ENCODE data around the gene HSD17B4.
A peak's percentile ranks its signal among the peaks of the same experiment; 100 is the strongest.
"Not testable (repeated sequence)": the region's sequence is repeated elsewhere in the genome, so short reads cannot be mapped to it uniquely, and the experiment has no call there.

Gene HSD17B4

DNA sequence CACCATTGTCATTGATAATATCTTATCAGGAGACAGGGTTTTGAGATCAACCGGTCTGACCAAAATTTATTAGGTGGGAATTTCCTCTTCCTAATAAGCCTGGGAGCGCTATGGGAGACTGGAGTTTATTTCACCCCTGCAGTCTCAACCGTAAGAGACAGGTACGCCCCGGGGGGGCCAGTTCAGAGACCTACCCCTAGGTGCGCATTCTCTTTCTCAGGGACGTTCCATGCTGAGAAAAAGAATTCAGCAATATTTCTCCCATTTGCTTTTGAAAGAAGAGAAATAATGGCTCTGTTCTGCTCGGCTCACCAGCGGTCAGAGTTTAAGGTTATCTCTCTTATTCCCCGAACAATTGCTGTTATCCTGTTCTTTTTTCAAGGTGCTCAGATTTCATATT is 28.3 kb downstream of the HSD17B4 start:
- DNase-seq (ENCODE audit: low read depth), result not testable (repeated sequence)

- DNase-seq (ENCODE audit: low read depth), result no peak
These were observed 30.9 kb downstream of the HSD17B4 start for GRCh38 chr5:119483155-119483554.

DNA sequence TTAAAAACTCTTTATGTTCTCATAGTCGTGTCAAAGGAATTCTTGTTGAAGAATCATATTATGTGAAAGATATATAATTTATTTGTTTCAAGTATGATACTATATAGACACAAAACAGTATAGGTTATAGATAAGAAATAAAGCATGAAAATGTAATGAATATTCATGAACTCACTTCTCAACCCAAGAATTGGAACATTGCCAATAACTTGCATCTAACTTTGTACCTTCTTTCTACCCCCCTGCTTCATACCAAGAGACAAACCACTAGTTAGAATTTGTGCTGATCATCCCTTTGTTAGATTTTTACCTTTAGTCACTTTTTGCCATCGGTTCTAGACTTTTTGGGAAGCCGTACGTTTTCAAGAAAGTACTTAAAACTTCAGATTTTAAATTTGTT is 32.6 kb downstream of the HSD17B4 start:
- DNase-seq (ENCODE audit: low read depth), result no peak

DNA sequence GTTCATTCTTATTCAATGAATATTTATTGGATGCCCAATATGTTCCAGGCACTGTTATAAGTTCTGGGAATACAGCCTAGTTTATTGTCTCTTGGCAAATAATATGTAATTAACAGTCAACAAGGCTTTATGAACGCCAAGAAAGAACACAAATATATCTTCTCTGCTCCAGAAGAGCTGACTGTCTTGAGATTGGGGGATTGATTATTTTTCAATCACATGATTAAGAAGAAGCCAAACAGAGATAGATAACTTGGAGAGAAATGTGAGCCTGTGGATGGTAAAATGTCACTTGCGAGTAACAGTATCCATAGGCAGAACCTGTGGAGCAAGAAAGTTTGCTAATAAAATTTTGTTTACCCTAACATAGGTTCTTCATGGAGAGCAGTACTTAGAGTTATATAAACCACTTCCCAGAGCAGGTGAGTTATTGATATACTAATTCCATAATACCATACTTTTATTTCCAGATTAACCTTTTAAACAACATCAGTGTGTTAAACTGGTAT is 49.4 kb downstream of the HSD17B4 start:
- no peak for DNase-seq (ENCODE audit: low read depth)

DNA sequence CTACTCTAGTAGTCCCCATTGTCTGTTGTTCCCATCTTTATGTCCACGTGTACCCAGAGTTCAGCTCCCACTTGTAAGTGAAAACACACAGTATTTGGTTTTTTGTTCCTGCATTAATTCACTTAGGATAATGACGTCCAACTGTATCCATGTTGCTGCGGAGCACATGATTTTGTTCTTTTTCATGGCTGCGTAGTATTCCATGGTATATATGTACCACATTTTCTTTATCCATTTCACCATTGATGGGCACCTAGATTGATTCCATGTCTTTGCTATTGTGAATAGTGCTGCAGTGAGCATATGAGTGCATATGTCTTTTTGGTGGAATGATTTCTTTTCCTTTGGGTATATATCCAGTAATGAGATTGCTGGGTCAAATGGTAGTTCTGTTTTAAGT is 51.6 kb downstream of the HSD17B4 start:
- not testable (repeated sequence) for DNase-seq (ENCODE audit: low read depth)

- no peak for DNase-seq (ENCODE audit: low read depth)
These were observed 60.0 kb downstream of the HSD17B4 start for GRCh38 chr5:119512277-119512676.

DNA sequence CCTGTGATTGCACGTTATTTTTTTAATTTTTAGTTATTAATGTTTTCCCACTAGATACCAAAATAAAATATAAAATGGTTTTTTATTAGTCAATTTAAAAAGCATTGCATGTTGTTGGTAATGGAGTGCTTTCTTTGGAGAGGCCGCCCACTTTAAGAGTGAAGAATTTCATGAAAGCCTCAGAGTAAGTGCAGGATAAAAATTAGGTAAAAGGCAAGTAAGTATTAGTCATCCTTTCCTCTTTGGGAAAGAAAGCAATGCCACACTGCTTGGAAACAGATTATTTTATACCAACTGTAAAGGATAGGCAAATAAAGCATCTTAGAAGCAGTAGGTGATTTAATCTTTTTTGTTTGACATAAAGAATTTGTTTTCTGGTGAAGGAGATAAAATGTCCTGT is 62.9 kb downstream of the HSD17B4 start:
- DNase-seq (ENCODE audit: low read depth), result peak; percentile 1

- not testable (repeated sequence) for DNase-seq (ENCODE audit: low read depth)
These were observed 64.8 kb downstream of the HSD17B4 start for GRCh38 chr5:119517115-119517514.

GRCh38 chr5:119521232-119521631 is 68.9 kb downstream of the HSD17B4 start:
- no peak for DNase-seq (ENCODE audit: low read depth)

DNA sequence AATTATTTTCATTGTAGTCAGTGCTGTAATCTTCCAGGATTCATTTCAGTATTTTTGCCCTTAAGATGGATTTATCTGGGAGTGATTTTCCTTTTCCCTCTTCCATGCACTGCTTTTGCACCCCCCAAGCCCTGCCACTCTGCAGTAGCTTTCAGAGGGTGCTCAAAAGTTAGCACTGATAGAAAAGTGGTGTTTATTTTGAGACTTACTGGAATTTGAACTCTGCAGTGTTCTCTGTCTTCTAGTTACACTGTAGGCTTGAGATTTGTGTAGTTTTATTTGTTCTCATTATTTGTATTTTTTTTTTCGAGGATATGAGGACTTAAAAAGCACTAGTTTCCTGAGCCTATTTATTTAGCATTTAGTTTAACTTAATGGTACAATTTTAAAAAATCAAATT is 70.5 kb downstream of the HSD17B4 start:
- no peak for DNase-seq (ENCODE audit: low read depth)

GRCh38 chr5:119524485-119524884 is 72.2 kb downstream of the HSD17B4 start:
- no peak for DNase-seq (ENCODE audit: low read depth)

DNA sequence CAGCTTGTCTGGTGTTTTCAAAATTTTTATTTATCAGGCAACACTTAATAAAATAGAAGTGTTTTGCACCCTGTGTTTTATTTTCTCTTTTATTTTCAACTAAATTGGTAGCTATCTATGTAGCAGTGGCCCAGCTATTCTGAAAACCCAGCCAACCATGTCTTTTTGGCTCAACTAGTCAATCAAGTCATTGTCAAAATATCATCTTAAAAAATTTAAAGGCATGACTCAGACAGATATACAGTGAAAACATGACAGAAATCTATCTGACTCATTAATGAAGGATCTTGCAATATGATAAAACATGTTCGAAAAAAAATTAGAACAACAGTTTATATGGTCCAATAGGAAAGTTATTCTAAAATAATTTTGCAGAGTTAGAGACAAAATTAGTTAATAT is 75.1 kb downstream of the HSD17B4 start:
- DNase-seq (ENCODE audit: low read depth), result no peak

DNA sequence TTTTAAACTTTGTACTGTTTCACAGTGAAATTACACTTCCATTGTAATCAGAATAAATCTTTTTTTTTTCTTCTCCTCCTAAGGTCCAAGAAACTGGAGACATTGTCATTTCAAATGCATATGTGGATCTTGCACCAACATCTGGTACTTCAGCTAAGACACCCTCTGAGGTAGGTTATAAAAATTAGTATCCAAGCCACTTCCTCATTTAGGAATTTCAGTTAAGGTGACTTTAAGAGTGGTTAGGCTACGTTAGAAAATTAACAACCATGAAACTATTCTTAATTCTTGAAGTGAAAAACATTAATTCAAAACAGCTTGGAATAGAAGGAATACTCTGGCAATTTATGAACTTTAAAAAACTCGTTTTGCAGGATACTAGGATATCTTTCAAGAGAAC is 77.5 kb downstream of the HSD17B4 start:
- DNase-seq (ENCODE audit: low read depth), result no peak

DNA sequence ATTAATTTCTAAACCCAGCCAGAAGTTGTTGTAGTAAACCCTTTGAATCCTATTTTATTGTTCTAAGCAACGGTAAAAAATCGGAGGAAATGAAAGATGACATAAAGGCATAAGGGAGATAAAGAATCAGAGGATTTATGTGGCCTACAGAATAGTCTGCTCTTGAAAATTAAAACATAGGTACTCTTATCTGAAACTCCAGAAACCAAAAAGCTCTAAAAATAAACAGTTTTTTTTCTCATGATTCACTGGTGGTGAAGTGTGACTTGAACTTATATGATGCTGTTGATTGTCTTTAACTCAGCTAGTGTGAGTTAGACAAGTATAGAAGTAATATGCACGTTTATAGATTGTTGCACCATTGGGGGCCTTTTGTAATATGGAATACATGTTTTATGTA is 80.3 kb downstream of the HSD17B4 start:
- DNase-seq (ENCODE audit: low read depth), result no peak

- no peak for DNase-seq (ENCODE audit: low read depth)
These were observed 85.4 kb downstream of the HSD17B4 start for GRCh38 chr5:119537704-119538103.

DNA sequence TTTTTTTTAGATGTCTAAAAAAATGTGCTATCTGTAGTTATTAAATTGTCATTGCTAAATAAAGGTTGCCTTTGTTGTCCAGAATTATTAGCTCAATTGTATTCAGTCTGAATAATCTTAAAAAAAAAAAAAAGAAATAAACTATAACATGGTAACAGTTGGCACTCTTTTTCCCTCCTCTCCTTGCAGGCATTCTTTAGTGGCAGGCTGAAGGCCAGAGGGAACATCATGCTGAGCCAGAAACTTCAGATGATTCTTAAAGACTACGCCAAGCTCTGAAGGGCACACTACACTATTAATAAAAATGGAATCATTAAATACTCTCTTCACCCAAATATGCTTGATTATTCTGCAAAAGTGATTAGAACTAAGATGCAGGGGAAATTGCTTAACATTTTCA is 89.4 kb downstream of the HSD17B4 start:
- DNase-seq (ENCODE audit: low read depth), result no peak

DNA sequence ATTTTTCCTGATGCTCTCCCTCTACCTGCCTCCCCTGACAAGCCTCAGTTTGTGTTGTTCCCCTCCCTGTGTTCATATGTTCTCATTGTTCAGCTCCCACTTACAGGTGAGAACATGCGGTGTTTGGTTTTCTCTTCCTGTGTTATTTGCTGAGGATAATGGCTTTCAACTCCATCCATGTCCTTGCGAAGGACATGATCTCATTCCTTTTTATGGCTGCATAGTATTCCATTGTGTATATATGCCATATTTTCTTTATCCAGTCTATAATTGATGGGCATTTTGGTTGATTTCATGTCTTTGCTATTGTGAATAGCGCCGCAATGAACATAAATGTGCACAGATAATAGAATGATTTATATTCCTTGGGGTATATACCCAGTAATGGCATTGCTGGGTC is 99.5 kb downstream of the HSD17B4 start:
- no peak for DNase-seq (ENCODE audit: low read depth)

GRCh38 chr5:119554597-119554996 is 102.3 kb downstream of the HSD17B4 start:
- DNase-seq (ENCODE audit: low read depth), result no peak

DNA sequence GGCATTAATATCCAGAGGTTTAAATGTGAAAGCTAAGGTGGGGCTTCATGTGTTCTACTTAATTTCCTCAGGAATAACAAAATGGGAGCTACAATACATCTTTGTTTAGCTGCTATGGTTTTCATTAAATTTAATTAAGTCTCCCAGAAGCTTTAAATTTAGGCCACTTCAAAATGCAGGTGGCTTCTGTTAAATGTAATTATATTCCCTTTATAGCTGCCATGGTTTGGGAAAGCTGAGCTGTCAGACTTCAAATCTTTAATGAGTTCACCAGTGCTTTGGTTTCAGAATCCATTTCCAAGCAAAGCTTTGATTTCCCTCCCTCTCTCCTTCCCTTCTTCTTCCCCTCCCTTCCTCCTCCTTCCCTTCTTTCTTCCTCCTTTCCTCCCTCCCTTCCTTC is 118.6 kb downstream of the HSD17B4 start:
- DNase-seq (ENCODE audit: low read depth), result no peak

DNA sequence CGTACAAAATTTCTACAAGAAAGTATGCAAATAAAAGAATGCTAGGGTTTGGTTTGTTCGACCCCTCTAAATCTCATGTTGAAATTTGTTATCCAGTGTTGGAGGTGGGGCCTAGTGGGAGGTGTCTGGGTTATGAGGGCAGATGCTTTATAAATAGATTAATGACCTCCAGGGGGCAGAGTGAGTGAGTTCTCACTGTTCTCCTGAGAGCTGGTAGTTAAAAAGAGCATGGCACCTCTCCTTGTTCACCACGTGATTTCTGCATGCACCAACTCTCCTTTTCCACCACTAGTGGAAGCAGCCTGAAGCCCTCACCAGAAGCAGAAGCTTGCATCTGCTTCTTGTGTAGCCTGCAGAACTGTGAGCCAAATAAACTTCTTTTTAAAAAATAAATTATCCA is 126.6 kb downstream of the HSD17B4 start:
- no peak for DNase-seq (ENCODE audit: low read depth)

DNA sequence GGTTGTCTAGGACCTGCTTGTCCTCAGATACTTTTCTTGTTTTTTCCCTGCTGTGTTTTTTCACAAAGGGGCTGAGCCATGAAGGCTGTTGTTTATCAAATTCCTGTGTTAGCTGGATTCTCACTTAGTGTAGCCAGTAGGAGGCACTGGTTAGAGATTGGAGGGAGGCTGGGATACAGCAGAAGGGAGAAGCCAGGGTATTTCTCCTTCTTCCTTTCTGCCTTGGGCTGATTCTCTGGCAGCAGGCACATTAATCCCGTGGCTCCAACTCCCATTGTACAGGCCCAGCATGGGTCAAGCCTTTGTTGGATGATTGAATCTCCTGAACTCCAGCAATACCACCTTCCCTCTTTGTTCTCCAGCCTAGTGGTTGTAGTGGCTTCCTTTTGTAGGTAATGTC is 130.7 kb downstream of the HSD17B4 start:
- DNase-seq (ENCODE audit: low read depth), result no peak

DNA sequence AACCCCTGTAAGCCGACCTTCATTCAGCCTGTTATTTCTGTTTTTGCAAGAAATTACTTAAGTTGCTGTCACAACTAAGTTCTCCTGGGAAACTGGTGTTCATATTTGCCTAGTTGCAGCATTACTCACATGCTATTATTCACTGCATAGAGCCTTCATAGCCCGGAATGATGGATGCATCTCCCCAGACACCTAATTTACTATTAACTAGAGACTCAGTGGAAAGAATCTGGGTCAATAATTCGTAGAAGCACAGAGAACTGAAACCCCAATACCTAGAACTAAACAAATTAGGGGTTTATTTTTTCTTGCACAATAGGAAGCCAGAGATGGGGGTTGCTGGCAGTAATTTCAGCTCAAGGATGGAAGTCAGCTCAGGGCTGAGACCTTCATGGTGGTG is 131.4 kb downstream of the HSD17B4 start:
- peak; percentile 6 for DNase-seq (ENCODE audit: low read depth)

Data from GM04503 (cell line).